ENCODE measurements around the gene FLYWCH1. TPM values are rescaled to one million over a fixed set of nuclear protein-coding genes. Genes with fewer than 3 reads are reported as not detected.

Gene FLYWCH1
- polyA plus RNA-seq, 4 donors = 13.0 to 18.8 (median 14.9) TPM

GRCh38 chr16:2948807-2949704 is 37.3 kb downstream of the FLYWCH1 start:
- no peaks in the 10 kb centered on the region for H3K4me1 ChIP-seq (ENCODE audit: control insufficient read depth in 3 of 3, insufficient read depth in 2 of 3, low read depth in 1 of 3, low read length in 2 of 3)
- H3K27me3 ChIP-seq (ENCODE audit: control insufficient read depth in 3 of 3, insufficient read depth in 3 of 3, low read length in 3 of 3) = peaks cover 0 to under 1% (median 0%) of the 10 kb centered on the region in 3 donors
- H3K27ac ChIP-seq (ENCODE audit: low read depth in 1 of 3, low read length in 2 of 3) = no peak overlapping the region
- 88 to 90% (median 90%) methylated on average over 36 of the region's 36 CpGs for WGBS, 3 donors
- H3K9me3 ChIP-seq (ENCODE audit: control insufficient read depth in 2 of 2, insufficient read depth in 1 of 2, low read depth in 1 of 2, low read length in 1 of 2) = no peaks in the 10 kb centered on the region
- peaks cover 0 to 23% (median 0%) of the 10 kb centered on the region in 3 donors for H3K36me3 ChIP-seq (ENCODE audit: control insufficient read depth in 3 of 3, insufficient read depth in 2 of 3, low read depth in 1 of 3, low read length in 3 of 3)
- no peak overlapping the region for H3K4me3 ChIP-seq (ENCODE audit: low read depth in 1 of 3, low read length in 3 of 3)
- no peak for DNase-seq
- FAIRE-seq = no peak

DNA sequence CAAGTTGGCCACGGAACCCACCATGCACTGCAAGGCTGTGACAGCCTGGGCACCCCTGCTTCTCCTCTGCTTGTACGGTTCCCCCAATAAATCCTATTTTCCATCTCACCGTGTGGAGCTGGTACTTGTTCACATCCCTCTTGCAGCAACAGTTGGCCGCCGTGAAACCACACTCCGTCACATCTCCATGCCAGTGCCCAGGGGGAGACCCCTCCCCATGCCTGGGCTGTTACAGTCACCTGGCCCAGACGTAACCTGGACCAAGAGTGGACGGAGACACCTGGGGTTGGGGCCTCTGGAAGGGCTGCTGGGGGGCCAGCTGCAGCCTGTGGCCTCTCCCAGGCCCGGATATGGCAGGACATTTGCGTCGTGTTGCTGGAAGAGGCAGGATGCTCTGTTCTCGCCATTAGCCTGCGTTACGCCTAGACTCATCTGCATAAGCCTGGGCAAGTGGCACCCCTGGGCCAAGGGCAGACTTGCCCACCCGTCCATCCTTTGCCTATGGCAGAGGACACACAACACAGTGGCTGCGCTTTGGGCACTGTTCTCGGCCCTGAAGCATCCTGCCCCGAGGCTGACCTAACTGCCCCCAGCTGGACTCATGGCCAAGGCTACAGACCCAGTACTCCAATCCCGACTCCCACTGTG is 38.1 kb downstream of the FLYWCH1 start:
- Histone ChIP-seq H3K27ac (ENCODE audit: low read depth in 1 of 3, low read length in 2 of 3) (no peak overlapping the region), H3K4me3 (ENCODE audit: low read depth in 1 of 3, low read length in 3 of 3) (no peak overlapping the region), H3K27me3 (ENCODE audit: control insufficient read depth in 3 of 3, insufficient read depth in 3 of 3, low read length in 3 of 3) (peaks cover 0 to 7% (median 0%) of the 10 kb centered on the region in 3 donors), H3K4me1 (ENCODE audit: control insufficient read depth in 3 of 3, insufficient read depth in 2 of 3, low read depth in 1 of 3, low read length in 2 of 3) (no peaks in the 10 kb centered on the region), H3K9me3 (ENCODE audit: control insufficient read depth in 2 of 2, insufficient read depth in 1 of 2, low read depth in 1 of 2, low read length in 1 of 2) (no peaks in the 10 kb centered on the region), H3K36me3 (ENCODE audit: control insufficient read depth in 3 of 3, insufficient read depth in 2 of 3, low read depth in 1 of 3, low read length in 3 of 3) (peaks cover 0 to 23% (median 0%) of the 10 kb centered on the region in 3 donors)
- FAIRE-seq (no peak), DNase-seq (no peak)
- 88 to 94% (median 91%) methylated on average over 19 of the region's 19 CpGs for WGBS, 3 donors

GRCh38 chr16:2950353-2950724 is 38.6 kb downstream of the FLYWCH1 start:
- DNase-seq (no peak), FAIRE-seq (no peak)
- H3K36me3 ChIP-seq (ENCODE audit: control insufficient read depth in 3 of 3, insufficient read depth in 2 of 3, low read depth in 1 of 3, low read length in 3 of 3) = peaks cover 0 to 23% (median 0%) of the 10 kb centered on the region in 3 donors
- peaks cover 0 to 7% (median 0%) of the 10 kb centered on the region in 3 donors for H3K27me3 ChIP-seq (ENCODE audit: control insufficient read depth in 3 of 3, insufficient read depth in 3 of 3, low read length in 3 of 3)
- no peak overlapping the region for H3K27ac ChIP-seq (ENCODE audit: low read depth in 1 of 3, low read length in 2 of 3)
- no peak overlapping the region for H3K4me3 ChIP-seq (ENCODE audit: low read depth in 1 of 3, low read length in 3 of 3)
- no peaks in the 10 kb centered on the region for H3K9me3 ChIP-seq (ENCODE audit: control insufficient read depth in 2 of 2, insufficient read depth in 1 of 2, low read depth in 1 of 2, low read length in 1 of 2)
- no peaks in the 10 kb centered on the region for H3K4me1 ChIP-seq (ENCODE audit: control insufficient read depth in 3 of 3, insufficient read depth in 2 of 3, low read depth in 1 of 3, low read length in 2 of 3)
- WGBS, 3 donors = 92 to 95% (median 93%) methylated on average over 12 to 13 of the region's 13 CpGs

GRCh38 chr16:2950773-2951172 is 39.0 kb downstream of the FLYWCH1 start:
- Histone ChIP-seq H3K4me1 (ENCODE audit: control insufficient read depth in 3 of 3, insufficient read depth in 2 of 3, low read depth in 1 of 3, low read length in 2 of 3) (no peaks in the 10 kb centered on the region), H3K27me3 (ENCODE audit: control insufficient read depth in 3 of 3, insufficient read depth in 3 of 3, low read length in 3 of 3) (peaks cover 0 to 10% (median 0%) of the 10 kb centered on the region in 3 donors), H3K27ac (ENCODE audit: low read depth in 1 of 3, low read length in 2 of 3) (no peak overlapping the region), H3K4me3 (ENCODE audit: low read depth in 1 of 3, low read length in 3 of 3) (no peak overlapping the region), H3K36me3 (ENCODE audit: control insufficient read depth in 3 of 3, insufficient read depth in 2 of 3, low read depth in 1 of 3, low read length in 3 of 3) (peaks cover 0 to 23% (median 0%) of the 10 kb centered on the region in 3 donors), H3K9me3 (ENCODE audit: control insufficient read depth in 2 of 2, insufficient read depth in 1 of 2, low read depth in 1 of 2, low read length in 1 of 2) (no peaks in the 10 kb centered on the region)
- WGBS, 3 donors = 86 to 90% (median 88%) methylated on average over 16 of the region's 16 CpGs
- no peak for FAIRE-seq
- DNase-seq = no peak

GRCh38 chr16:2952679-2953078 is 40.9 kb downstream of the FLYWCH1 start:
- WGBS, 3 donors = 23 to 51% (median 29%) methylated on average over 11 of the region's 11 CpGs
- Histone ChIP-seq H3K4me1 (ENCODE audit: control insufficient read depth in 3 of 3, insufficient read depth in 2 of 3, low read depth in 1 of 3, low read length in 2 of 3) (peaks cover 0 to 5% (median 0%) of the 10 kb centered on the region in 3 donors), H3K9me3 (ENCODE audit: control insufficient read depth in 2 of 2, insufficient read depth in 1 of 2, low read depth in 1 of 2, low read length in 1 of 2) (no peaks in the 10 kb centered on the region), H3K36me3 (ENCODE audit: control insufficient read depth in 3 of 3, insufficient read depth in 2 of 3, low read depth in 1 of 3, low read length in 3 of 3) (peaks cover 0 to 23% (median 0%) of the 10 kb centered on the region in 3 donors), H3K27me3 (ENCODE audit: control insufficient read depth in 3 of 3, insufficient read depth in 3 of 3, low read length in 3 of 3) (peaks cover 0 to 10% (median 3%) of the 10 kb centered on the region in 3 donors), H3K27ac (ENCODE audit: low read depth in 1 of 3, low read length in 2 of 3) (no peak overlapping the region), H3K4me3 (ENCODE audit: low read depth in 1 of 3, low read length in 3 of 3) (no peak overlapping the region)
- DNase-seq (no peak), FAIRE-seq (no peak)

- no peak overlapping the region for H3K27ac ChIP-seq (ENCODE audit: low read depth in 1 of 3, low read length in 2 of 3)
Measured at GRCh38 chr16:2953706-2954627, 42.2 kb downstream of the FLYWCH1 start.

DNA sequence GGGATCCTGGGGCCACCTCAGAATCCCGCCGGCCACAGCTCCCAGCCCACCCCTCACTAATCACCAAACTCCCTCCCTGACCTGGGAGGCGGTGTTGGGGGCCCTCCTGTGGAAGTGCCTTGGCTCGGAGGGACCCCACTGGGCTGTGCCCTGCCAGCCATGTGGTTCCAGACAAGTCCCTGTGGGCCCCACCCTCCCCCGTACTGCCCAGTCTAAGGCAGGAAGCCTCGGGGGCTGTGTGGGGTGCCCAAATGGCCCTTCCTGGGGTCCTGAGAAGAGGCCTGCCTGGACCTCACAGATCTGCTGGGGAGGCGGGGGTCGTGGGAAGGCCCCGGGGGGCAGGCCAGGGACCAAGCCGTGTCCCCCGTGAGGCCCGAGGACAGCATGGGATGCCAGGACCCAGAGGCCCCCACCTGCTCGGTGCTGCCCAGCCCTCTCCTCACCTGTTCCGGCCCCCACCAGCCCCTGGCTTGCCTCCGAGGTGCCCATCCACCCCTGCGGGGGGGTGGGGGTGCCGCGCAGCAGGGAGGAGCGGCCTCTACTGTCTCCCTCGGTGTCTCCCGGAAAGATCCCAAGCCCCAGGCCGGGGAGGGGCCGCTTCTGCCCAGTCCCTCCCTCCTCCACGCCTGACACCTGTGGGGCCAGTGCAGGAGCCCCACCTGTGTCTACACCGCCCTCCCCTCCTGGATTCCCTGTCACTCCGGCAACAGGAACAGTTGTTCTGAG is 43.1 kb downstream of the FLYWCH1 start:
- Histone ChIP-seq H3K4me3 (ENCODE audit: low read depth in 1 of 3, low read length in 3 of 3) (peak overlapping the region in 1 of 3 donors; percentile 15), H3K9me3 (ENCODE audit: control insufficient read depth in 2 of 2, insufficient read depth in 1 of 2, low read depth in 1 of 2, low read length in 1 of 2) (no peaks in the 10 kb centered on the region), H3K27ac (ENCODE audit: low read depth in 1 of 3, low read length in 2 of 3) (no peak overlapping the region), H3K27me3 (ENCODE audit: control insufficient read depth in 3 of 3, insufficient read depth in 3 of 3, low read length in 3 of 3) (peaks cover 0 to 19% (median 3%) of the 10 kb centered on the region in 3 donors), H3K4me1 (ENCODE audit: control insufficient read depth in 3 of 3, insufficient read depth in 2 of 3, low read depth in 1 of 3, low read length in 2 of 3) (peaks cover 0 to 5% (median 0%) of the 10 kb centered on the region in 3 donors), H3K36me3 (ENCODE audit: control insufficient read depth in 3 of 3, insufficient read depth in 2 of 3, low read depth in 1 of 3, low read length in 3 of 3) (peaks cover 0 to 9% (median 0%) of the 10 kb centered on the region in 3 donors)
- FAIRE-seq (no peak), DNase-seq (peak; percentile 34 to 51)
- 38 to 62% (median 61%) methylated on average over 20 to 26 of the region's 26 CpGs for WGBS, 3 donors

More at GRCh38 chr16:2953706-2954627, 42.2 kb downstream of the FLYWCH1 start:
- Histone ChIP-seq H3K4me3 (ENCODE audit: low read depth in 1 of 3, low read length in 3 of 3) (no peak overlapping the region), H3K4me1 (ENCODE audit: control insufficient read depth in 3 of 3, insufficient read depth in 2 of 3, low read depth in 1 of 3, low read length in 2 of 3) (peaks cover 0 to 5% (median 0%) of the 10 kb centered on the region in 3 donors), H3K9me3 (ENCODE audit: control insufficient read depth in 2 of 2, insufficient read depth in 1 of 2, low read depth in 1 of 2, low read length in 1 of 2) (no peaks in the 10 kb centered on the region), H3K27me3 (ENCODE audit: control insufficient read depth in 3 of 3, insufficient read depth in 3 of 3, low read length in 3 of 3) (peaks cover 0 to 12% (median 3%) of the 10 kb centered on the region in 3 donors), H3K36me3 (ENCODE audit: control insufficient read depth in 3 of 3, insufficient read depth in 2 of 3, low read depth in 1 of 3, low read length in 3 of 3) (peaks cover 0 to 17% (median 0%) of the 10 kb centered on the region in 3 donors)
- no peak for FAIRE-seq
- DNase-seq = no peak
- WGBS, 3 donors = 48 to 58% (median 58%) methylated on average over 31 of the region's 31 CpGs

Data from small intestine (tissue), 7 donors.